HT-29 (cell line): Measurements from ENCODE around the gene FOSB. TPM values are rescaled to one million over a fixed set of nuclear protein-coding genes. Genes with fewer than 3 reads are reported as not detected.
A peak's percentile ranks its signal among the peaks of the same experiment; 100 is the strongest.

Source experiments
- DNase-seq: peaks from one replicate; pipeline ENCODE4 v3.0.0-alpha.2; 2015; ENCODE audit warnings: low spot score
- total RNA-seq: library from RNA; depleted of rRNA; stranded (reverse); fragments of >200 nt; shearing (Covaris generic); gene quantifications from 2 replicates; pipeline ENCODE4 v1.2.3, GENCODE V29; 2014

The FOSB gene
- total RNA-seq, 1 experiment from 2014 or later = 253 TPM

- no peak for DNase-seq
These were observed 25.4 kb upstream of the FOSB start for GRCh38 chr19:45442408-45442777.

- peak; percentile 67 for DNase-seq
These were observed 24.9 kb upstream of the FOSB start for GRCh38 chr19:45442778-45443461.

- DNase-seq = peak; percentile 100
These were observed 24.1 kb upstream of the FOSB start for GRCh38 chr19:45443462-45444317.

GRCh38 chr19:45444318-45445041, 23.3 kb upstream of the FOSB start:
- peak; percentile 99 for DNase-seq

GRCh38 chr19:45445139-45445538, 22.7 kb upstream of the FOSB start:
- no peak for DNase-seq

- DNase-seq = peak; percentile 74
These were observed 21.5 kb upstream of the FOSB start for GRCh38 chr19:45446295-45446694.

- no peak for DNase-seq
These were observed 20.9 kb upstream of the FOSB start for GRCh38 chr19:45446944-45447343.

GRCh38 chr19:45448425-45448756, 19.4 kb upstream of the FOSB start:
- DNase-seq = no peak

- DNase-seq = peak; percentile 96
These were observed 18.9 kb upstream of the FOSB start for GRCh38 chr19:45448887-45449299.

- DNase-seq = no peak
These were observed 17.8 kb upstream of the FOSB start for GRCh38 chr19:45450012-45450333.

GRCh38 chr19:45451131-45451849, 16.5 kb upstream of the FOSB start:
- peak; percentile 80 for DNase-seq

GRCh38 chr19:45451850-45452387, 15.9 kb upstream of the FOSB start:
- no peak for DNase-seq

GRCh38 chr19:45455707-45456499, 11.9 kb upstream of the FOSB start:
- peak; percentile 99 for DNase-seq

GRCh38 chr19:45456500-45456815, 11.3 kb upstream of the FOSB start:
- no peak for DNase-seq

- no peak for DNase-seq
These were observed 10.0 kb upstream of the FOSB start for GRCh38 chr19:45457776-45458175.

- DNase-seq = no peak
These were observed 6.9 kb upstream of the FOSB start for GRCh38 chr19:45460807-45461347.

- no peak for DNase-seq
These were observed 5.6 kb upstream of the FOSB start for GRCh38 chr19:45462174-45462573.

- no peak for DNase-seq
These were observed 4.6 kb upstream of the FOSB start for GRCh38 chr19:45463241-45463640.

- no peak for DNase-seq
These were observed 3.5 kb upstream of the FOSB start for GRCh38 chr19:45464274-45464673.

- no peak for DNase-seq
These were observed 2.8 kb upstream of the FOSB start for GRCh38 chr19:45464852-45465441.
